Osteoblast (primary cell): ENCODE measurements around the gene SNX18. TPM values are rescaled to one million over a fixed set of nuclear protein-coding genes. Genes with fewer than 3 reads are reported as not detected.

Experiments
- DNase-seq: peaks from one replicate; pipeline ENCODE4 v3.0.0; 2011; ENCODE audit warnings: low spot score, mixed read lengths; ENCODE audit not compliant: insufficient read length; ENCODE audit errors: missing footprints
- H2AFZ ChIP-seq: 2 replicates; pipeline ENCODE4 v1.6.0; 2011; ENCODE audit warnings: mild to moderate bottlenecking, low read length
- H3K27ac ChIP-seq: 2 replicates; pipeline ENCODE4 v1.5.1; 2011; ENCODE audit warnings: mild to moderate bottlenecking, low read depth, low read length, moderate library complexity
- H3K27me3 ChIP-seq: 2 replicates; pipeline ENCODE4 v1.6.0; 2012; ENCODE audit warnings: mild to moderate bottlenecking, control low read depth, inconsistent platforms, low read length, moderate library complexity; ENCODE audit not compliant: insufficient read depth
- H3K36me3 ChIP-seq: 2 replicates; pipeline ENCODE4 v1.5.1; 2011; ENCODE audit warnings: mild to moderate bottlenecking, low read length, control low read depth, moderate library complexity; ENCODE audit not compliant: insufficient read depth
- H3K4me1 ChIP-seq: 2 replicates; pipeline ENCODE4 v1.5.1; 2011; ENCODE audit warnings: mild to moderate bottlenecking, low read length, control low read depth, moderate library complexity; ENCODE audit not compliant: insufficient read depth
- H3K4me2 ChIP-seq: 2 replicates; pipeline ENCODE4 v1.6.0; 2011; ENCODE audit warnings: mild to moderate bottlenecking, low read length; ENCODE audit not compliant: insufficient read depth
- H3K4me3 ChIP-seq: fragments of 200-600 bp; sonication (generic); 3 replicates; pipeline ENCODE4 v1.5.1; 2012; ENCODE audit warnings: mild to moderate bottlenecking, low read length, inconsistent platforms; ENCODE audit not compliant: insufficient read depth
- H3K79me2 ChIP-seq: 2 replicates; pipeline ENCODE4 v1.6.0; 2012; ENCODE audit warnings: mild to moderate bottlenecking, low read length, control low read depth, inconsistent platforms; ENCODE audit not compliant: insufficient read depth
- H3K9me3 ChIP-seq: 2 replicates; pipeline ENCODE4 v1.5.1; 2011; ENCODE audit warnings: low read depth, low read length, control low read depth
- H4K20me1 ChIP-seq: 2 replicates; pipeline ENCODE4 v1.6.0; 2012; ENCODE audit warnings: mild to moderate bottlenecking, low read length, control low read depth; ENCODE audit not compliant: insufficient read depth
- total RNA-seq: library from RNA; depleted of rRNA; stranded (reverse); fragments of >200 nt; gene quantifications from 2 replicates; pipeline ENCODE4 v1.2.3, GENCODE V29; 2012
- TF ChIP-seq, protein P1 (sequence below): IDR thresholded peaks from 2 replicates; pipeline ENCODE4 v1.5.1; 2011; ENCODE audit warnings: mild to moderate bottlenecking, low read depth, low read length, moderate library complexity; ENCODE audit errors: extremely low read depth

The SNX18 gene
- total RNA-seq, 1 donor, result 86.5 TPM

DNA sequence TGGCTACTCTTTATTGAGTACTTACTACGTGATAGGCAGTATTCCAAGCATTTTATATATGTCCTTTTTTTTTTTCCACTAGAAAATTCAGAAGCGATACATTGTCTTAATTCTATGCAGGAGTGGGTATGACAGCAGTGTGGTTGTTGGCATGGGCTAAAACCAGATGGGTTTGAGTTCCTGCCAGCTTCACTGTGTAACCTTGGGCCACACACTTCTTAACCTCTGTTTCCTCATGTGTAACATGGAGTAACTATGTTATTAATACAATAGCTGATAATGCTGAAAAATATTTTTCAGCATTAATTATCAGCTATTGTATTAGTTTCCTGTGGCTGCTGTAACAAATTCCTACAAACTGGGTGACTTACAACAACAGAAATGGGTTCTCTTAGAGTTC is 12.0 kb downstream of the SNX18 start:
- Histone ChIP-seq H3K27ac (no peak overlapping the region), H3K36me3 (no peaks in the 10 kb centered on the region), H3K4me1 (peaks cover 20% of the 10 kb centered on the region), H3K4me3 (no peak overlapping the region), H4K20me1 (peaks cover 93% of the 10 kb centered on the region), H2AFZ (no peak overlapping the region), H3K79me2 (peaks cover 97% of the 10 kb centered on the region), H3K4me2 (no peak overlapping the region), H3K9me3 (no peaks in the 10 kb centered on the region), H3K27me3 (no peaks in the 10 kb centered on the region)
- DNase-seq, result no peak
- TF ChIP-seq, protein P1, sequence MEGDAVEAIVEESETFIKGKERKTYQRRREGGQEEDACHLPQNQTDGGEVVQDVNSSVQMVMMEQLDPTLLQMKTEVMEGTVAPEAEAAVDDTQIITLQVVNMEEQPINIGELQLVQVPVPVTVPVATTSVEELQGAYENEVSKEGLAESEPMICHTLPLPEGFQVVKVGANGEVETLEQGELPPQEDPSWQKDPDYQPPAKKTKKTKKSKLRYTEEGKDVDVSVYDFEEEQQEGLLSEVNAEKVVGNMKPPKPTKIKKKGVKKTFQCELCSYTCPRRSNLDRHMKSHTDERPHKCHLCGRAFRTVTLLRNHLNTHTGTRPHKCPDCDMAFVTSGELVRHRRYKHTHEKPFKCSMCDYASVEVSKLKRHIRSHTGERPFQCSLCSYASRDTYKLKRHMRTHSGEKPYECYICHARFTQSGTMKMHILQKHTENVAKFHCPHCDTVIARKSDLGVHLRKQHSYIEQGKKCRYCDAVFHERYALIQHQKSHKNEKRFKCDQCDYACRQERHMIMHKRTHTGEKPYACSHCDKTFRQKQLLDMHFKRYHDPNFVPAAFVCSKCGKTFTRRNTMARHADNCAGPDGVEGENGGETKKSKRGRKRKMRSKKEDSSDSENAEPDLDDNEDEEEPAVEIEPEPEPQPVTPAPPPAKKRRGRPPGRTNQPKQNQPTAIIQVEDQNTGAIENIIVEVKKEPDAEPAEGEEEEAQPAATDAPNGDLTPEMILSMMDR, result no peak

DNA sequence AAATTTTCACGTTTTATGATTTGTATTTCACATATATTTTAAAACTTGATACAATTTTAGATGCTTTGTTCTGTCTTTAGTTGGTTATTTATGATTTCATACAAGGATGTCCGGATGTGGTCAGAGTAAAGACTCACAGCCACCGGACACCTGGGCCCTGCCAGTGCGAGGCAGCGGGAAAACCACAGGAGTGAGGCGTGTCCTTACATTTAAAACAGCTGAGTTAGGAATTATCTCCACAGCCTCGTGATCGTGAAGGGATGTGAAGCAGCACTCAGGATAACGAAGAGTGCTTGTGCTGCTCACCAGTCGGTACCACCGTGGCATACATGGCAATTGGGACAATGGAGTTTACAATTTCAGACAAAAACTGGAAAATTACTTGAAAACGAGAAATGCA is 14.0 kb downstream of the SNX18 start:
- peaks cover 86% of the 10 kb centered on the region for H4K20me1 ChIP-seq
- peaks cover 12% of the 10 kb centered on the region for H3K4me1 ChIP-seq
- no peaks in the 10 kb centered on the region for H3K9me3 ChIP-seq
- no peaks in the 10 kb centered on the region for H3K27me3 ChIP-seq
- H3K36me3 ChIP-seq, result no peaks in the 10 kb centered on the region
- no peak overlapping the region for H3K27ac ChIP-seq
- peaks cover 91% of the 10 kb centered on the region for H3K79me2 ChIP-seq
- TF ChIP-seq, protein P1, result no peak
- no peak overlapping the region for H3K4me3 ChIP-seq
- H2AFZ ChIP-seq, result no peak overlapping the region
- no peak overlapping the region for H3K4me2 ChIP-seq
- no peak for DNase-seq

GRCh38 chr5:54533541-54534190 is 16.1 kb downstream of the SNX18 start:
- TF ChIP-seq, protein P1, result no peak
- Histone ChIP-seq H4K20me1 (peaks cover 72% of the 10 kb centered on the region), H3K9me3 (no peaks in the 10 kb centered on the region), H3K4me2 (peak overlapping the region; percentile 27), H3K79me2 (peaks cover 89% of the 10 kb centered on the region), H3K27ac (no peak overlapping the region), H2AFZ (no peak overlapping the region), H3K4me1 (peaks cover 12% of the 10 kb centered on the region), H3K4me3 (no peak overlapping the region), H3K27me3 (no peaks in the 10 kb centered on the region), H3K36me3 (no peaks in the 10 kb centered on the region)
- no peak for DNase-seq

DNA sequence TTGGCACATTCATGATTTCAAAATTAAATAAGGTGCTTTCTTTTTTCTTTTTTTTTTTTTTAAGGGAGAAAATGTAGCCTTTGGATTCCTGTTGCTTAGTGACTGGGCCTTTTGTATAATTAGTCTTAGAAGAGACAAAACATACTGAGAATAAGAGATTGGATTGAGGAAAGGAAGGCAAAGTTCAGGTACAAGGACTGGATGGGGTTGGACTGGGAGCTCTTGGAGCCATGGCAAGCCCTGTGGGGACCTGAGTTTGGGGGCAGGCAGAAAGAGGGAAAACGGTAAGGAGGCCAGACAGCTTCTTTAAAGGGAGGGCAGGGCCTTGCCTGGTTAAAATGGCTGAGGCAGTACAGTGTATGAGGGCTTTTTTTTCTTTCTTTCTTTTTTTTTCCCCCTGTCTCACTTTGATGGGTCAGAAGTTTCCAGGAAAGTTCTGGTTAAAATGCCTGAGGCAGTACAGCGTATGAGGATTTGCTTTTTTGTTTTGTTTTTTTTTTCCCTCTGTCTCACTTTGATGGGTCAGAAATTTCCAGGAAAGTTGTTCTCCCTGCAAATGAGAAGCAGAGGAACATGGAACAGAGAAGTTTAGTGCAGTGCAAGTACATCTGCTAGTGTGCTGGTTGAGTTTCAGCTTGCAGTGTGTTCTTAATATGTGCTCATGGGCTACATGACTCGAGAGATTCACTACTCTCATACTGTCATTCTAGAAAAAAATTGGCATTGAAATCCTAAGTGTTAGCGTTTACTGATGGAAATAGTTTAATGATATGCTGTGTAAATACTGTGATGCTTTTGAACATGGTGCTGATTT is 16.8 kb downstream of the SNX18 start:
- H3K27ac ChIP-seq, result no peak overlapping the region
- H3K4me3 ChIP-seq, result no peak overlapping the region
- TF ChIP-seq, protein P1, result no peak
- DNase-seq, result no peak
- H3K9me3 ChIP-seq, result no peaks in the 10 kb centered on the region
- peaks cover 71% of the 10 kb centered on the region for H4K20me1 ChIP-seq
- H2AFZ ChIP-seq, result no peak overlapping the region
- H3K4me1 ChIP-seq, result peaks cover 9% of the 10 kb centered on the region
- H3K4me2 ChIP-seq, result no peak overlapping the region
- no peaks in the 10 kb centered on the region for H3K27me3 ChIP-seq
- H3K79me2 ChIP-seq, result peaks cover 89% of the 10 kb centered on the region
- no peaks in the 10 kb centered on the region for H3K36me3 ChIP-seq
